Measurements from ENCODE around the gene NGF. TPM values are rescaled to one million over a fixed set of nuclear protein-coding genes. Genes with fewer than 3 reads are reported as not detected.

Gene NGF
- total RNA-seq, 1 donor from 2014 or later = 2.7 TPM

- H3K4me3 ChIP-seq (ENCODE audit: low read depth, low read length) = no peak overlapping the region
- TF ChIP-seq, protein P1, sequence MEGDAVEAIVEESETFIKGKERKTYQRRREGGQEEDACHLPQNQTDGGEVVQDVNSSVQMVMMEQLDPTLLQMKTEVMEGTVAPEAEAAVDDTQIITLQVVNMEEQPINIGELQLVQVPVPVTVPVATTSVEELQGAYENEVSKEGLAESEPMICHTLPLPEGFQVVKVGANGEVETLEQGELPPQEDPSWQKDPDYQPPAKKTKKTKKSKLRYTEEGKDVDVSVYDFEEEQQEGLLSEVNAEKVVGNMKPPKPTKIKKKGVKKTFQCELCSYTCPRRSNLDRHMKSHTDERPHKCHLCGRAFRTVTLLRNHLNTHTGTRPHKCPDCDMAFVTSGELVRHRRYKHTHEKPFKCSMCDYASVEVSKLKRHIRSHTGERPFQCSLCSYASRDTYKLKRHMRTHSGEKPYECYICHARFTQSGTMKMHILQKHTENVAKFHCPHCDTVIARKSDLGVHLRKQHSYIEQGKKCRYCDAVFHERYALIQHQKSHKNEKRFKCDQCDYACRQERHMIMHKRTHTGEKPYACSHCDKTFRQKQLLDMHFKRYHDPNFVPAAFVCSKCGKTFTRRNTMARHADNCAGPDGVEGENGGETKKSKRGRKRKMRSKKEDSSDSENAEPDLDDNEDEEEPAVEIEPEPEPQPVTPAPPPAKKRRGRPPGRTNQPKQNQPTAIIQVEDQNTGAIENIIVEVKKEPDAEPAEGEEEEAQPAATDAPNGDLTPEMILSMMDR (conservative IDR thresholded peaks at IDR 0.05; ENCODE audit: low read depth, low read length) = no peak
- no peak for DNase-seq (ENCODE audit: low read depth)
Observed at GRCh38 chr1:115336741-115337140, 1.3 kb downstream of the NGF start.

GRCh38 chr1:115332813-115333608 is 5.0 kb downstream of the NGF start:
- DNase-seq (ENCODE audit: low read depth) = peak; percentile 64
- TF ChIP-seq, protein P1 (conservative IDR thresholded peaks at IDR 0.05; ENCODE audit: low read depth, low read length) = no peak

GRCh38 chr1:115331558-115332331 is 6.3 kb downstream of the NGF start:
- H3K4me3 ChIP-seq (ENCODE audit: low read depth, low read length) = no peak overlapping the region
- no peak for DNase-seq (ENCODE audit: low read depth)
- TF ChIP-seq, protein P1 (conservative IDR thresholded peaks at IDR 0.05; ENCODE audit: low read depth, low read length) = no peak

More at GRCh38 chr1:115332813-115333608, 5.0 kb downstream of the NGF start:
- H3K4me3 ChIP-seq (ENCODE audit: low read depth, low read length) = no peak overlapping the region

DNA sequence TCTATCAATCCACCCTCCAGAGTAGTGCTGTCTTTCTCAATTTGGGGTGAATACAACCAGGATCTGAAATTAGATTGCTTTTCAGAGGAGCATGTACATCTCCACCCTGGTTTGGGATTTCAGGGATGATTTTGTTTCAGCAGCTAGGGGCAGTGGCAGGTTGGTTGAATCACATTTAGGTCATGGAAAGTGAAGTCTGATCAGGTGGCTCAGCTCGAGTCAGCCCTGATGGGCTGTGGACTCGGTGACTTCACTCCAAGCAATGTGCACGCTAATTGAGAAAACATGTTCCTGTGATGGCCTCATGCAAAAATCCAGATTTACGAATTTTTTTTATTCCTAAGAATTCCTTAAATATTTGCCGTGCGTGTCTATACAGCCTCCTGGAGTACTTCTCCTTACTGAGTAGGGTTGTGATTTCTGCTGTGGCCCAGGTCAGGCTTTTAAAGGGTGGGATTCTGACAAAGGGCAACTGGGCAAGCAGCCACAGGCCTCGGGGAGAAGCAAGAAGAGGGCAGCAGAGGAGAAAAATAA is 7.5 kb downstream of the NGF start:
- no peak overlapping the region for H3K4me3 ChIP-seq (ENCODE audit: low read depth, low read length)
- peak; percentile 22 for DNase-seq (ENCODE audit: low read depth)
- TF ChIP-seq, protein P1 (conservative IDR thresholded peaks at IDR 0.05; ENCODE audit: low read depth, low read length) = peak; percentile 16

DNA sequence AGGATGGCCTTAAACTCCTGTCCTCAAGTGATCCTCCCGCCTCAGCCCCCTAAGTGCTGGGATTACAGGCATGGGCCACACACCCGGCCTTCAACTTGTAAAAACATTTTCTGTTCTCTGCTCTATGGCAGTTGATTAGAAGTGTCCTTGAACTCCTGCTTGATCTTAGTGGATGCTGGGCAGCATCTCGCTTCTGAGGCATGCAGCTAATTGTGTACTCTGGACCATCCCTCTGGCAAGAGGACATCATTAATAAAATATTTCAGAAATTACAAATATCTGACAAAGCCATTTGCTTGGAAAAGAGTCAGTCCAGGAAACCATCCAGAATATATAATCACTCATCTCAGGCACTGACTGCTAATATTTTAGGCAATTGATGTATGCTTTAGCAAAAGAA is 8.1 kb downstream of the NGF start:
- H3K4me3 ChIP-seq (ENCODE audit: low read depth, low read length) = no peak overlapping the region
- no peak for DNase-seq (ENCODE audit: low read depth)
- TF ChIP-seq, protein P1 (conservative IDR thresholded peaks at IDR 0.05; ENCODE audit: low read depth, low read length) = no peak

- no peak overlapping the region for H3K4me3 ChIP-seq (ENCODE audit: low read depth, low read length)
- TF ChIP-seq, protein P1 (conservative IDR thresholded peaks at IDR 0.05; ENCODE audit: low read depth, low read length) = no peak
- no peak for DNase-seq (ENCODE audit: low read depth)
Observed at GRCh38 chr1:115327270-115327669, 10.8 kb downstream of the NGF start.
